Right cardiac atrium (tissue), 5 donors: Measurements from ENCODE around the gene CFAP74. TPM values are rescaled to one million over a fixed set of nuclear protein-coding genes. Genes with fewer than 3 reads are reported as not detected.

ENCODE experiments used
- ATAC-seq, 2 donors: fragments of 200-7000 bp; cut with Tn5 transposase; one replicate each; pipeline versions ENCODE4 v1.8.0 to v1.9.1; 2020; ENCODE audit warnings: moderate library complexity in 2 of 2, mild to moderate bottlenecking in 1 of 2
- DNase-seq, 3 donors: peaks; one replicate each; pipeline ENCODE4 v3.0.0-alpha.2; 2020
- H3K27ac ChIP-seq: one replicate; pipeline ENCODE4 v1.5.1; 2013; ENCODE audit warnings: mild to moderate bottlenecking, low read length, control low read depth, moderate library complexity
- H3K27me3 ChIP-seq: one replicate; pipeline ENCODE4 v1.6.1; 2013; ENCODE audit not compliant: control insufficient read depth, insufficient read depth
- H3K4me1 ChIP-seq: one replicate; pipeline ENCODE4 v1.6.1; 2013; ENCODE audit warnings: low read length; ENCODE audit not compliant: control insufficient read depth, insufficient read depth
- H3K4me3 ChIP-seq: one replicate; pipeline ENCODE4 v1.5.1; 2013; ENCODE audit warnings: low read length, control low read depth
- H3K9me3 ChIP-seq: one replicate; pipeline ENCODE4 v1.6.1; 2013; ENCODE audit warnings: low read length; ENCODE audit not compliant: control insufficient read depth
- WGBS: extraction: QIAGEN DNeasy Blood & Tissue Kit; methylation state at CpG from one replicate; pipeline ENCODE4 v1.1.7; 2013; 5-methylcytosine and 5-hydroxymethylcytosine counted together
- intact Hi-C, 4 donors: fragments of 100-400 bp; cut with DNase I; formaldehyde crosslinking; loops; one replicate each; pipeline versions ENCODE4 v1.11.0 to v1.14.0; 2022 to 2023
- polyA plus RNA-seq: library from polyadenylated mRNA; stranded (reverse); fragments of 200-250 nt; gene quantifications from one replicate; pipeline ENCODE4 v1.2.3, GENCODE V29; 2013
- total RNA-seq, 4 donors: library from RNA; stranded (reverse); fragmentation: NEBNext Ultra II Directional; extraction: Animal tissue kit (Norgen Biotek cat#: 25700); gene quantifications; one replicate each; pipeline ENCODE4 v1.2.1, GENCODE V29; 2021
- donor health status: healthy with polysubstance abuse.
- donor health status: DM: no; HTN: yes; CAD: no.
- donor health status: DM: no; HTN: no; CAD: no.
- donor health status: DM: no; HTN: yes; CAD: no; lungs with severe emphysema.
- donor health status: DM: yes; HTN: yes; CAD: no.

Gene CFAP74
- total and polyA plus RNA-seq, 5 donors: 0.11 TPM; not detected in 4

DNA sequence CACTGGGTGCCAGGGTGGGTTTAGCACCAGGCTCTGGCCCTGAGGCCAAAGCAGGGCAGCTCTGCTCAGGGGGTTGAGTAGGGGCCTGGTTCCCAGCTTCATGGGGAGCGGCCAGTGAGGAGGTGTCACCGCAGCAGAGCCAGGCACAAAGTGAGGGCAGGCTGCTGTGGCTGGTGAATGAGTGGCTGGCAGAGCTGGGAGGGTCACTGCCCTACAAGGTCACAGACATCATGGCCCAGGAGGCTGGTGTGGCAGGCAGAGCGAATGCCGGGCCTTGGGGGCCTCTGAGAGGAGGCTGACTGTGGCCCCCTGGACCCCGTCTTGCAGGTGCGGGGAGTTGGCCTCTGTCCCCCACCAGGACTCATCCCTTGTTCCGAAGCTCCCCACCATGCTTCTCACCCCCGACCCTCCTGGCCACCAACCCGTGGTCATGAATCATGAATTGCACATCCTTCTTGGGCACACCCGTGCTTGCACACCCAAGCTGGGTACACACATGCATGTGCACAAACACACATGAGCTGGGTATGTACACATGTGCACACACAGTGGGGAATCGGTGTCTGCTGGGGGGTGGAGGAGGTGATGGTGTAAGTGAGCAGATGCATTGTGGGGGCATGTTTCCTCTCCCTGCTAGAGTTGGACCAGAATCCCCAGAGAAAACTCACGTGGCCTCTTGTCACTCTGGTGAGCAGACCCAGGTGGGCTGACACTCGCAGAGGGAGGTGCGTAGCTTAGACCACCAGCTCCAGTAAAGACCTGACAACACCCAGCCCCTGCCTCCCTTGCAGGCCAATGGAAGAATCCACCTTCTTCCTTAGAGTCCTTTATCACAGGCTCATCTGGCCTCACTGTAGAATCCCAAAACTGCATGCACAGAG is 107.9 kb downstream of the CFAP74 start:
- no peak for ATAC-seq
- peak in 1 of 3 donors; percentile 57 for DNase-seq
- H3K9me3 ChIP-seq: no peaks in the 10 kb centered on the region
- no peaks in the 10 kb centered on the region for H3K27me3 ChIP-seq
- no peak overlapping the region for H3K4me3 ChIP-seq
- intact Hi-C loops: loop anchor here in 1 of 4 donors (10.0 kb wide), 1 partner anchor 111 kb away; no protein-coding TSS in a partner anchor
- H3K27ac ChIP-seq: no peak overlapping the region
- WGBS: 76% methylated on average over 14 of the region's 14 CpGs
- H3K4me1 ChIP-seq: peaks cover 14% of the 10 kb centered on the region

DNA sequence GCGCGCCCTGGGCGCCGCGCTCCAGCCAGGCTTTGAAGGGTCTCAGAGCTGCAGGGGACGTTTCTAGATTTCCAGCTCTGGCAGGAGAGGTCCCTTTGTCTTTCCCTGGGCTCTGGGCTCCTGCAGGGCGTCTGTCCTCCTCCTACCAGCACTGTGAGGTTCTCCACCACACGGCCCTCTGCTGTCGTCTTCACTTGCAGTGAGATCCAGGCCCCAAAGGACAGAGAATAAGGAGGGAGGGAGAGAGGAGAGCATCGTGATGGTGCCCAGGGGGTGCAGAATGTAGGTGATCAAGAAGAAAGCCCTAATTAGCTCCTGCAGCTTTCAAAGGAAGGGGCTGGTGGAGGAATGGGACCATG is 108.5 kb downstream of the CFAP74 start:
- no peak overlapping the region for H3K4me3 ChIP-seq
- no peaks in the 10 kb centered on the region for H3K9me3 ChIP-seq
- ATAC-seq (no peak), DNase-seq (no peak)
- H3K27me3 ChIP-seq: no peaks in the 10 kb centered on the region
- H3K27ac ChIP-seq: no peak overlapping the region
- intact Hi-C loops: loop anchor here in 1 of 4 donors (10.0 kb wide), 1 partner anchor 110 kb away; no protein-coding TSS in a partner anchor
- WGBS: 42% methylated on average over 10 of the region's 10 CpGs
- H3K4me1 ChIP-seq: peaks cover 14% of the 10 kb centered on the region

DNA sequence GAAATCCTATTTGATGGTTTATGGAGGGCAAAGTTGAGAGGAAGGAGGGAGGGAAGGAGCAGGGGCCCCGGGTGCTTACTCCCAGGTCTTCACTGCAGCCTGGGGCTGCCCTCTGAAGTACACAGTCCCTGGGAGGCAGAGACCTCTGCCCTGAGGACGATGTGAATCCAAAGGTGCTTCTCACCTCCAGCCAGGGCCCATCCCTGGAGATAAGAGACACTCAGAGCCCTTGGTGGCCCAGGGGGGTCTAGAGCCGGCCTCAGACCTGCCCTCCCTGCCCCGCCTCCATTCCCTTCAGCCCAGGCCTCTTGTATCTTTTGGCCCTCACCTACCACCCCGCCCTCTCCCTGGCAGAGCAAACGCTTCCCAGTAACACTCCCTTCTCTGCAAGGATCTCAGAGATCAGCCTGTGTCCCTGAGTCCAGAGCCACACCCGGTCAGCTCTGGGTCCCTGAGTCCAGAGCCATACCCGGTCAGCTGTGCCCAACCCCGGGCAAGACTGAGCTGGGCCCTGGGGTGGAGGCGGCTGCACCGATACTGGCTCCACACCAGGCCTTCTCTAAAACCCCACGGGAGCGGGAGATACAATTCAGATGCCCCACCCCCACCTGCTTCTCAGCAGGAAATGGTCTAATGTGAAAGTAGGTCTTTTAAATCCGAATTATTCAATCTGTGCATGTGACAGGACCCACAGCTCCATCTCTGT is 109.1 kb downstream of the CFAP74 start:
- peak; percentile 50 to 56 for ATAC-seq

DNA sequence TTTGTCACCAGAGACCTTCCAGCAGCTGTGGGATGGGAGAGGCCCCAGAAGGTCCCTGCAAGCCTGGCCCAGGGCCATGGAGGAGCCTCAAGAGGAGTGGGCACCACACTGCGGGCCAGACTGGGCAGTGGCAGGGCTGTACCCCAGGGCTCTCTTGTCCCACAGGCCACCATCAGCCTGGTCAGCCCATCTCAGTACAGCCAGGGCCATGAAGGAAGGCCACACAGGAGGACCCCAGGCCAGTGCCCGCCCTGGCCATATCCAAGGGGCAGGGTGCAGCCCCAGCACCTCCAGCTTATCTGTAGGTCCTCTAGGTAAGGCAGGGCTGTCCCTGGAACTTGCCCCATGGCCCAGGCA is 109.6 kb downstream of the CFAP74 start:
- ATAC-seq (no peak), DNase-seq (peak in 1 of 3 donors; percentile 40)
- WGBS: 86% methylated on average over 2 of the region's 2 CpGs
- Histone ChIP-seq H3K4me1 (peaks cover 14% of the 10 kb centered on the region), H3K4me3 (no peak overlapping the region), H3K27me3 (no peaks in the 10 kb centered on the region), H3K9me3 (no peaks in the 10 kb centered on the region), H3K27ac (no peak overlapping the region)
- intact Hi-C loops: loop anchor here in 1 of 4 donors (10.0 kb wide), 1 partner anchor 109 kb away; no protein-coding TSS in a partner anchor

More for the DNA sequence above, 109.1 kb downstream of the CFAP74 start:
- H3K9me3 ChIP-seq: no peaks in the 10 kb centered on the region
- 18% methylated on average over 14 of the region's 14 CpGs for WGBS
- H3K4me1 ChIP-seq: peaks cover 14% of the 10 kb centered on the region
- H3K27ac ChIP-seq: no peak overlapping the region
- intact Hi-C loops: loop anchor here in 1 of 4 donors (10.0 kb wide), 1 partner anchor 110 kb away; no protein-coding TSS in a partner anchor
- H3K4me3 ChIP-seq: no peak overlapping the region
- no peaks in the 10 kb centered on the region for H3K27me3 ChIP-seq
- peak; percentile 73 to 91 (median 86) for DNase-seq

DNA sequence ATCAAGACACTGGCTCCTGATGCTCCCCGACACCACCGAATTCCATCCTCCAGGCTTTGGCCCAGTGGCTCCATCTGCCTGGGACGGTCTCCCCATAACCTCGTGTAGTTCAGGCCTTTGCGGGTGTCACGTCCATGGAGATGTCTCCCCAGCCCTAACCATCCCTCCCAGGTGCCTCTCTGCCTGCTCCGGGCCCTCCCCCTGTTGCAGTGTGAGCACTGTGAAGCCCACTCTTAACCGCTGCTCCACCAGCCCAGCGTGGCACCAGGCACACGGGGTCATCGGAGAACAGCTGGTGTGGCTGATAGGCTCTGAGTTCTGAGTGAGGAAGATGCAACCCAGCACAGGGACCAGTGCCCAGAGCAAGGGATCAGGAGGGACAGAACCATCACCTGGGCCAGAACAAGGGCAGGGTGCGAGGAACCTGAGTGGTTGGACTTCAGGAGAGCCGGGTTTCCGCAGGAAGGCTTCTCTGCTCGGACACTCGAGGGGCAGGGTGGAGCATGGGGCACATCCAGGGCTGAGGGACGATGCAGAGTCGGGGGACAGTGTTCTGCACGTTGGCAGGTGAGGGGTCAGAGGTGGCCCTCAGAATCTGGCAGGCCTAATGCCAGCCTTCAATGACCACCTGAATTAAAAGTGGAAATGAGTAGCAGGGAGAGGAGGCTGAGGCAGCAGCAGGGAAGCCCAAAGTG is 110.1 kb downstream of the CFAP74 start:
- H3K4me3 ChIP-seq: no peak overlapping the region
- DNase-seq (peak in 1 of 3 donors; percentile 56), ATAC-seq (no peak)
- H3K27me3 ChIP-seq: no peaks in the 10 kb centered on the region
- no peak overlapping the region for H3K27ac ChIP-seq
- intact Hi-C loops: loop anchor here in 1 of 4 donors (10.0 kb wide), 1 partner anchor 109 kb away; no protein-coding TSS in a partner anchor
- peaks cover 17% of the 10 kb centered on the region for H3K4me1 ChIP-seq
- H3K9me3 ChIP-seq: no peaks in the 10 kb centered on the region
- WGBS: 88% methylated on average over 19 of the region's 19 CpGs

DNA sequence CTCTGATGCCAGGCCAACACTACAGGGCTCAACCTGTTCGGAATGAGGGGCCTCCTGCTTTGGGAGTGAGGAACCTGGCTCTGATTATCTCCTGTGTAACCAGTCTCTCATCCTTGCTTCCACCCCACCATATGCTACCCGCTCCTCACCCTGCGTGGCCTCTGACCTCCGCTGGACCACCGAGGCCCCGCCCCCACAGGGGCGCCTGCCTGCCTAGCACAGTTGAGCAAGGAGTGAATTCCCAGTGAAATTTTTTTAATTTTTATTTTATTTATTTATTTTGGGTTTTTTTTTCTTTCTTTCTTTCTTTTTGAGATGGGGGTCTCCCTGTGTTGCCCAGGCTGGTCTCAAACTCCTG is 110.8 kb downstream of the CFAP74 start:
- no peak overlapping the region for H3K27ac ChIP-seq
- DNase-seq (peak in 1 of 3 donors; percentile 35), ATAC-seq (no peak)
- H3K27me3 ChIP-seq: no peaks in the 10 kb centered on the region
- no peak overlapping the region for H3K4me3 ChIP-seq
- intact Hi-C loops: loop anchor here in 1 of 4 donors (10.0 kb wide), 1 partner anchor 108 kb away; no protein-coding TSS in a partner anchor
- peaks cover 21% of the 10 kb centered on the region for H3K4me1 ChIP-seq
- WGBS: 87% methylated on average over 7 of the region's 7 CpGs
- H3K9me3 ChIP-seq: no peaks in the 10 kb centered on the region

DNA sequence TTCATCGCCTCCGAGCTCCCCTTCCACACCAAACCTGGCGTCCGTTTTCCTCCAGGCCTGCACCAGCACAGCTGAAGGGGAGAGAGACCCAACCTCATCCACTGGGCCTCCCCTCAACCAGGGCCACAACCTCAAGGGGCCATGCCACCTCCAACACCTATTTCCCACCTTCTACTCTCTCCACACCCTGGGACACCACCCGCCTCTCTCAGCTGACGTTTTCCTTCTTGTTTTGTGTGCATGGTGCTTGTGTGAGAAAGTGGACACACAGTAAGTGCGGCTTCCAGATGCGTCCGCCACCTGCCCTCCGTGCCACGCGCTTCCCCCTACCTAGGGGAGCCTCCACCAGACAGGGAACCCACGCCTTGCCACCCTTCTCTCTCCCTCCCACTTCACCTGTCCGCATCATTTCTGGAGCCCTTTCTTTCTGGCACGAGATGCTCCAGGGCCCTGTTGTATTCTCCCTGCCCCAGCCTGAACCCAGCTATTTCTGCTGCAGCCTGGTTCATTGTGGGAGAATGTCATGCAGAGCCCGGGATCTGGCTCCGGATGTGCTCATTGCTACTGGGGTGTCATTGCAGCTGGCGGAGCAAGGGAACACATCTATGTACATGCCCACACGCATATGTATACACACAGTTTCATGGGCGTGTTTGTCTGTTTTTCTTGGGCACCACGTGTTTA is 111.4 kb downstream of the CFAP74 start:
- WGBS: 59% methylated on average over 21 of the region's 21 CpGs
- H3K27ac ChIP-seq: peak overlapping the region; percentile 88
- H3K27me3 ChIP-seq: no peaks in the 10 kb centered on the region
- intact Hi-C loops: loop anchor here in 1 of 4 donors (10.0 kb wide), 1 partner anchor 107 kb away; no protein-coding TSS in a partner anchor
- peaks cover 22% of the 10 kb centered on the region for H3K4me1 ChIP-seq
- peak overlapping the region; percentile 99 for H3K4me3 ChIP-seq
- ATAC-seq: no peak
- H3K9me3 ChIP-seq: no peaks in the 10 kb centered on the region
- DNase-seq: peak in 1 of 3 donors; percentile 50

DNA sequence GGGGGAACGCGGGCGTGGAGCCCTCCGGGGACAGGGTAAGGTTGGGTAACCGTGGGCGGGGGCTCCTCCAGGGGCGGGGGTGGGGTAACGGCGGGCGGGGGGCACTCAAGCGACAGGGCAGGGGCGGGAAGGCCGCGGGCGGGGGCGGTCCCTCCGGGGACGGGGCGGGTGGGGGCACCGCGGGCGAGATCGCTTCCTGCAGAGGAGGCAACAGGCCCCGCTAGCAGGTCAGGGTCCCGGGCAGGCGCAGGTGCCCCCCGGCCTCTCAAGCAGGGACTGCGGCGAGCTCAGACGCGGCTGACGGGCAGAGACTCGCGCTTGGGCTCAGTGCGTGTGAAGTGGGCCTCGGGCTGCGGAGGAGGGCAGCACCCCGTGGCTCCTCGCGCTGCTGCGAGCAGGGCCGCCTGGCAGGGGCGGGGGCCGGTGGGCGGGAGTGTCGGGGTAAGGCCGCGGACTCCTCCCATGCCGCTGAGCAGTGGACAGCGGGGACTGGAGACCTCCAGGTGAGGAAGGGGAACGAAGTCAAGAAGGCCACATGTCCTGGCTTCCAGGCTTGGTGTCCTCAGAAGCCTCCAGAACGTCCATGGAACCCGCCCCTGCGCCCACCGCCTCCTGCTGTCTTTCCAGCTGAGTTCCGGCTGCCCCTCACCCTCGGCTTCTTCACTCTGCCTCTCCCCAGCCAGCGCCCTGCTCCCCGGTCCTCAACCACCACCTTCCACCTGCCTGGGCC is 112.1 kb downstream of the CFAP74 start:
- Histone ChIP-seq H3K27me3 (no peaks in the 10 kb centered on the region), H3K4me1 (peaks cover 22% of the 10 kb centered on the region), H3K9me3 (no peaks in the 10 kb centered on the region), H3K27ac (peak overlapping the region; percentile 93), H3K4me3 (peak overlapping the region; percentile 99)
- ATAC-seq (peak; percentile 72 to 83), DNase-seq (peak; percentile 88 to 93 (median 92))
- intact Hi-C loops: loop anchor here in 1 of 4 donors (10.0 kb wide), 1 partner anchor 107 kb away; no protein-coding TSS in a partner anchor
- WGBS: 1% methylated on average over 57 of the region's 59 CpGs

DNA sequence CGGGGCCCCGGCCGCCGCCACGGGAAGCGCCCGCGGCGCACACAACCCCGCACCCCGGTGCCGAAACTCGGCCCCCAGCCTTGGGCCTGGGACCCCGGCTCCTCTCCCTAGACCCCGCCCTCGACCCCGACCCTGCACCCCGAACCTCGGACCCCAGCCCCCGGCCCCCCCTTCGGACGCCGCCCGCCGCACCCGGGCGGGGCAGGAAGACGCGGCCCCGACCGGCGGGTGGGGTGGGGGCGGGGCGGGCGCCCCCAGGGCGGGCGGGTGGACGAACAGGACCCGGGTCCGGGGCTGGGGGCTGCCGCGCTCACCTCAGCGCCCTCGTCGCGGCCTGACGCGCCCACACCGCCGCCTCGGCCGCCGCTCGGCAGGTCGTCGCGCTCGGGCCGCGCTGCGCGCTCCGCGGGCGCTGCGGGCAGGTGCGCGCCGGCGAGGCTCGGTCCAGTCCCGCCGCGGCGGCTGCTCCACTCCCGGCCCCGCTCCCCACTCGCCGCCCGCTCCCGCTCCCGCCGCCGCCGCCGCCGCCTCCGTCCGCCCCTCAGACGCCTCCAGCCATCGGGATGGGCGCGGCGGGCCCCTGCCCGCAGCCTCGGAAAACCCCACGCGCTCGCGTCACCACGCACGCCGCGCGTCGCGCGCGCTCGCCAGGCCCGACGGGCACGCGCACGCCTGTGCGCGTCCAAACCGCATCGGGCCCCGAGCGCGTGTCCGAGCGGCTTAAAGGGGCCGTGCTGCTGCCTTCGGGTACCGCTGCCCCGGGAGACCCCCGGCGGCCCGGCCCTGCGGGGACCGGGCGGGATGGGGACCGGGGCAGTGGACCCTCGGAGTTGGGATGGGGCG is 112.9 kb downstream of the CFAP74 start, which contains the start of gene GNB1:
TSS of gene GNB1 (minus strand) at position 582 of the 843 bp plus-strand sequence. CDS start 65,634 bp downstream, outside the sequence.
- WGBS: under 1% methylated on average over 135 of the region's 137 CpGs

More for the DNA sequence above, 112.9 kb downstream of the CFAP74 start, which contains the start of gene GNB1:
- H3K9me3 ChIP-seq: no peaks in the 10 kb centered on the region
- ATAC-seq (peak; percentile 84 to 85), DNase-seq (peak; percentile 88 to 96 (median 96))
- peak within 1 kb of the TSS; percentile 99 for H3K4me3 ChIP-seq
- intact Hi-C loops: loop anchor here in 1 of 4 donors (10.0 kb wide), 1 partner anchor 106 kb away; no protein-coding TSS in a partner anchor
- no peaks in the 10 kb centered on the region for H3K27me3 ChIP-seq
- H3K4me1 ChIP-seq: peaks cover 22% of the 10 kb centered on the region
- H3K27ac ChIP-seq: peak within 1 kb of the TSS; percentile 94
